ENCODE data around the gene TMEM131L.
A peak's percentile ranks its signal among the peaks of the same experiment; 100 is the strongest.
"Not testable (repeated sequence)": the region's sequence is repeated elsewhere in the genome, so short reads cannot be mapped to it uniquely, and the experiment has no call there.

The TMEM131L gene

GRCh38 chr4:153466081-153466948 lies at the start of gene TMEM131L:
Gene TMEM131L (plus strand): TSS chr4:153466360. CDS start chr4:153466398, 38 bp downstream.
- peak; percentile 86 for DNase-seq

GRCh38 chr4:153416456-153416855 lies 49.7 kb upstream of the TMEM131L start:
- DNase-seq, result not testable (repeated sequence)

- DNase-seq, result no peak
These were observed 48.0 kb upstream of the TMEM131L start for GRCh38 chr4:153418121-153418520.

GRCh38 chr4:153418558-153418957 lies 47.6 kb upstream of the TMEM131L start:
- DNase-seq, result no peak

- no peak for DNase-seq
These were observed 47.1 kb upstream of the TMEM131L start for GRCh38 chr4:153419029-153419428.

- no peak for DNase-seq
These were observed 46.4 kb upstream of the TMEM131L start for GRCh38 chr4:153419673-153420278.

- DNase-seq, result no peak
These were observed 45.8 kb upstream of the TMEM131L start for GRCh38 chr4:153420361-153420760.

GRCh38 chr4:153421941-153422340 lies 44.2 kb upstream of the TMEM131L start:
- no peak for DNase-seq

- no peak for DNase-seq
These were observed 39.8 kb upstream of the TMEM131L start for GRCh38 chr4:153426207-153426885.

- no peak for DNase-seq
These were observed 38.6 kb upstream of the TMEM131L start for GRCh38 chr4:153427363-153428071.

- DNase-seq, result no peak
These were observed 37.2 kb upstream of the TMEM131L start for GRCh38 chr4:153428941-153429475.

- peak; percentile 88 for DNase-seq
These were observed 33.0 kb upstream of the TMEM131L start for GRCh38 chr4:153432965-153433753.

GRCh38 chr4:153433754-153434105 lies 32.4 kb upstream of the TMEM131L start:
- DNase-seq, result no peak

- DNase-seq, result no peak
These were observed 32.0 kb upstream of the TMEM131L start for GRCh38 chr4:153434190-153434589.

- no peak for DNase-seq
These were observed 27.0 kb upstream of the TMEM131L start for GRCh38 chr4:153438916-153439756.

GRCh38 chr4:153439831-153440230 lies 26.3 kb upstream of the TMEM131L start:
- DNase-seq, result no peak

- DNase-seq, result no peak
These were observed 25.7 kb upstream of the TMEM131L start for GRCh38 chr4:153440475-153440874.

- no peak for DNase-seq
These were observed 18.8 kb upstream of the TMEM131L start for GRCh38 chr4:153447175-153447905.

GRCh38 chr4:153448003-153448731 lies 18.0 kb upstream of the TMEM131L start:
- no peak for DNase-seq

- DNase-seq, result no peak
These were observed 16.8 kb upstream of the TMEM131L start for GRCh38 chr4:153449338-153449737.

Measured in hematopoietic multipotent progenitor cell treated with erythropoietin and hydrocortisone succinate and interleukin-3 and kit ligand, for 8 days (in vitro differentiated cells).